Fibroblast of mammary gland (primary cell): ENCODE measurements around the gene CLEC7A.

Source experiments
- DNase-seq: peaks from one replicate; pipeline ENCODE4 v3.0.0-alpha.2; 2010; ENCODE audit warnings: low read depth
- H3K4me3 ChIP-seq: 2 replicates; pipeline ENCODE4 v1.5.1; 2011; ENCODE audit warnings: low read depth, mild to moderate bottlenecking, low read length, moderate library complexity; ENCODE audit not compliant: control insufficient read depth
- CTCF ChIP-seq: conservative IDR thresholded peaks from 2 replicates; pipeline ENCODE4 v1.5.1; 2011; ENCODE audit warnings: low read depth, low read length, inconsistent platforms; ENCODE audit not compliant: control insufficient read depth, insufficient read depth

The CLEC7A gene

GRCh38 chr12:10070380-10070779, 59.6 kb downstream of the CLEC7A start:
- TF ChIP-seq CTCF: no peak
- no peak overlapping the region for H3K4me3 ChIP-seq
- no peak for DNase-seq

DNA sequence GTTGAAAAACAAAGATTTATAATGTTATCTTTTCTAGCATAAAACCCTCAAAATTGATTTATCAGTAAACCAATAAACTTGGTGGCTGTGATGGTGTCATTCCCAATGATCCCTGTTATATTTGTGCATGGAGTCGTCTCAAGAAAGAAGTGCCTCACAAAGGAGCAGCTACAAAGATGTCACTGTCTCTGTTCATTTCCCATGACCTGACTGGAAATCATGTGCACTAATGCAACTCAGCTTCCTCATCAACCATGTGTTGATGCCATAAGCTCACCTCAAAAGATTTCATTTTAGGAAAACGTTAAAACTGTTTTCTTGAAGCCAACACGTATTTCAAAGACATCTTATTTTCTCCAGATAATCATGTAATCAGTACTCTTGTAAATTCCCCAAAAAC, 60.0 kb downstream of the CLEC7A start:
- DNase-seq: no peak
- no peak overlapping the region for H3K4me3 ChIP-seq
- TF ChIP-seq CTCF: no peak

DNA sequence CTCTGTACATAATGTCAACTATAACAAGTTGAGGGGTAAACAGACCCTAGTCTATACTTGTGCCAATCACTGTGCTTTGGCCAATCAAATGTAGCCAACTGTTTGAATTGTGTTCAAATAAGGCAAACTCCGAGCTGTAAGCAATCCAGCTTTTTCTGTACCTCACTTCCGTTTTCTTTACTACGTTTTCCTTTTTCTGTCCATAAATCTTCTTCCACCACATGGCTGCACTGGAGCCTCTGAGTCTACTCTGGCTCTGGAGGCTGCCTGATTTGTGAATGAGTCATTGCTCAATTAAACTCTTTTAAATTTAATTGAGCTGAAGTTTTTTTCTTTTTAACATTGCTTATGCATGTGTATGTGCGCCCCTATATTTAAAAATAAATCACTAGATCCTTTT, 60.9 kb downstream of the CLEC7A start:
- no peak overlapping the region for H3K4me3 ChIP-seq
- TF ChIP-seq CTCF: no peak
- peak; percentile 30 for DNase-seq

DNA sequence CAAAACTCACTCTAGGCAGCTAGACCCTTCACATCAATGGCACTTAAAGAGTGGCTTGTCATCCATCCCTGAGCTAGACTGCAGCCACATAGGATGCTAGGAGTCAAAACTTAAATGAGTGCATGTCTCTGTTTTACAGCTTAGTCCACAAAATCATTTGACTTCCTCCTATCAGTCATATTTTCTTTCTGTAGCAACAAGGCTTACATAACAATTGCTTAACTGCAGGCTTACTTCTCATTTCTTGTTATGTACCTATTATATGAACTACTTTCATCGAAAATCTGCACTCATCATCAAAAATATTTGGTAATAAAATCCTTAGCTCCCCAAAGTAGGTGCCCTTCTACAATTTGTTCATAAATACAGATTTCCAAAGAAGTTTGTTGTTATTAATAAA, 61.4 kb downstream of the CLEC7A start:
- no peak for DNase-seq
- no peak for TF ChIP-seq CTCF
- no peak overlapping the region for H3K4me3 ChIP-seq

DNA sequence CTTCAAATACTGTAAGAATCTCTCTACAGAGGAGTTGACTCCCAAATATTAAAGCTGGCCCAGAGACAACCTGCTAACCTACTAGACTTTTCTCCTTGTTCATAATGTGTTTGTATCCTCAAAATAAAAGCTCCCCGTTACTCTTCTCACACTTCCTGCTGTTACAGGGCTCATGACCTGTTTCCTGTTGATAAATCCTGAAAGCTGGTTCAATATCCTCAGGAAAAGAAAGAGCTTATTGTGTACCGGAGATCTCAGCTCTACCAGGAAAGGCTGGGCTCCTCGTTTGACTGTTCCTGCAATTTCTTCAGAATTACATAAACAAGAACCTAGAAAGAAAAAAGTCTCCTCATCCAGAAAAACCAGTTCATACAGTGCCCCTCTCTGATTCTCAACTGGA, 62.1 kb downstream of the CLEC7A start:
- no peak overlapping the region for H3K4me3 ChIP-seq
- no peak for DNase-seq
- no peak for TF ChIP-seq CTCF

DNA sequence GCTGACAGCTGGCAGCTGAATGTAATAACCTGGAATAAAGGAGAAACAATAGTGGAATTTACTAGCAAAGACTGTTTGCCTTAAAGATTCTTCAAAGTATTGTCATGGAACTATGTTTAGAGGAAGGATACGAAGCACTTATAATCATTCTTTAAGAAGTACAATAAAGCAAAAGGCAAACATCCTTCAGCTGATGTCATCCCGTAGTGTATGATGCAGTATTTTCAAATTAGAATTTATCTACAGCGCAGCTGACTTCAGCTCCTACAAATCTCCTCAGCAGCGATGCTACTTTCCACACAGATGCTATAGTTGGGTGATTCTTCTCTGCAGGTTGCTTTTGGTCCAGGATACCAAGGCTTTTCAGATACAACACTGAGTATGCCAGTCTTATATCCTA, 62.7 kb downstream of the CLEC7A start:
- DNase-seq: no peak
- H3K4me3 ChIP-seq: no peak overlapping the region
- TF ChIP-seq CTCF: no peak
